Erythroblast (primary cell): Measurements from ENCODE around the gene NKRF.
"Not testable (repeated sequence)": the region's sequence is repeated elsewhere in the genome, so short reads cannot be mapped to it uniquely, and the experiment has no call there.

Experiments used
- DNase-seq, 2 experiments: peaks; one replicate each; lab custom pipeline; 2025; lab: John Stamatoyannopoulos, UW
- GATA1 ChIP-seq: IDR thresholded peaks from 2 replicates; pipeline ENCODE4 v1.6.1; 2011; ENCODE audit warnings: low read depth, mild to moderate bottlenecking, control low read depth, low read length, moderate library complexity
- POLR2A ChIP-seq: IDR thresholded peaks from 2 replicates; pipeline ENCODE4 v1.6.1; 2011; ENCODE audit warnings: mild to moderate bottlenecking, low read length

NKRF gene

DNA sequence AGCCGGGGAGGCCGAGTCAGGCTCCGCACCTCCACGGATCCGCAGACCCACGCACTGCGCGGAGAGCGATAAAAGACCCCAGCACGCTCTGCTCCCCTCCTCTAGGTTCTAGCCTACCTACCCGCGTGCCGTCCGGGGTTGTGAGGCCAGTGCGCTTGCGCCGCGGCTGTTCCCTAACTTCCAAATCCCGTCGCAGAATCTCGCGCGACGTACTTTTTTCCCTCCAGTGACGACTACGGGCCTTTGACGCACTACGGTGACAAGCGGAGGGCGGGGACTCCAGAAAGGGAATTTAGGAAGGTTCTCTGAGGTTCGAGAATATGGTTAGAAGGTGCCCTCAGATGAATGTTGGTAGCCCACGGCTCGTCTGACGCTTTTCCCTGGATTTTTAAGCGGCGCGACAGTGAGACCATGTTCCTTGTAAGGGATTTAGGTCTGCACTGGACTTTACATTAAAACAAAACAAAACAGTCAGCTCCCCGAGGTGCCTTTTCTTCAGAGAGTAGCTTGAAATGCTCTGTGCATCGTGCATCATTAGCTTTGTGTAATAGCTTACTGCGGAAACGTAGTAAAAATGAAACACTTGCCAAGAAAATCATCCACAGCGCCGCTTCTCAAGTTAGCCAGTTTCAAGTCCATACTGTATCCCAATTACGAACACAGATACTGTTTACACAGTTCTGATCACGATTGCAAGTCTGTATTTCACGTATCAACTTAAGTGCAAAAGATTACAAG, at the start of gene NKRF:
Gene NKRF, minus strand, starts transcription at position 145 of the 738 bp plus-strand sequence.
- TF ChIP-seq POLR2A (peak; percentile 93), GATA1 (no peak)

DNA sequence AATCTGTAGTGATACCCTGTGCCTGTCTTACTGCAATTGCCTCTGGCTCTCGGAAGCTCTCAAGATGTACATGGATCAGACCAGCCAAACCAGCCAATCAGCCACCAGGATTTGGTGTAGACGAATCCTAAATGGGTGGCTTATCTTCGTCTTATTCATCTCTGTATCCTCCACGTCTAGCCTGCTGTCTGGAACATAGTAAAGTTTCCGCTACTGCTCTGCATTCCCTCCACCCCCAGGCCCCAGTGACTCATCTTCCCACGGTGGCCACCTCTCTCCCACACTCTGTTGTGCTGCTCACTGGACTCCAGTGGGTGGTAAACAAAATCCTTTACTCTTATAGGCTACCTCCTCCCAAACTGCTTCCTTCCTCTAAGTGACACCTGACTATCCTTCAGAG, 48.9 kb upstream of the NKRF start:
- DNase-seq: no peak
- TF ChIP-seq POLR2A (peak; percentile 19), GATA1 (no peak)

More for the DNA sequence above, at the start of gene NKRF:
- peak; percentile 93 to 95 for DNase-seq

DNA sequence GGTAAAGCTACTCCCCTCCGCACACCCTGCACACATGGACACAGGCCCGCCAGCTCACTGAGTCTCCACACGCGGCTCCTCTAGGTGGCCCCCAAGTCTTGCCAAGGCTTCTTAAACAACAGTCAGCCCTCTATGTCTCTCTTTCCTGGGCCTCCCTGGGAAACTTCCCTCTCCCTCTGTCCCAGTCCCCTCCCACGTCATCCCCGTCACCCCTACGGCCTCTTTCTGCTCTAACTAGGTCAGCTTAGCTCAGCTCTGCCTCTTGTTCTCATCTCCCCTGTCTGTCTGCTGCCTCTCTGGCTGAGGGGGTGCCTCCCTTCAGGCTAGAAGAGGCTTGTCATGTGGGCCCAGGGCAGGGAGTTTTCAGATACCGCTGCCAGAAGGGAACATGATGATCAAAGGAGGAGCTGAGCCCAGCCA, 47.9 kb upstream of the NKRF start:
- TF ChIP-seq POLR2A (no peak), GATA1 (no peak)
- DNase-seq: no peak

DNA sequence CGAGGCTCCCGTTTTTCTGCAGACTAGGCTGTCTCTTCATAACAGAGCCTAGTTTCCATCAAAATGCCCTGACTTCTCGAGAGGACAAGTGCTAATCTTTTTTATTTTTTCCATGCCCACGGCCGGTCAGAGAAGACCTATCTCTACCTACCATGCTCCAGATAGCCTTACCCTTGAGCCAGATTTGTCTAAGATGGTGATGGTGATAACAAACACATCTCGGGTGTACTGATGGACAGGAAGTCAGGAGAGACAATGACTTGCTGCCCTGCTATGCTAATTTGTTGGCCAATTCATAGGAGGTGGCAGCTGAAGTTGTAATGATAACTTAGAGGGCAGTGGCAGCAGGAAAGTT, 42.2 kb upstream of the NKRF start:
- TF ChIP-seq GATA1 (no peak), POLR2A (no peak)
- peak; percentile 2 to 61 for DNase-seq

- no peak for TF ChIP-seq POLR2A
- no peak for TF ChIP-seq GATA1
- DNase-seq: no peak
These were observed 41.6 kb upstream of the NKRF start for GRCh38 chrX:119647552-119648420.

DNA sequence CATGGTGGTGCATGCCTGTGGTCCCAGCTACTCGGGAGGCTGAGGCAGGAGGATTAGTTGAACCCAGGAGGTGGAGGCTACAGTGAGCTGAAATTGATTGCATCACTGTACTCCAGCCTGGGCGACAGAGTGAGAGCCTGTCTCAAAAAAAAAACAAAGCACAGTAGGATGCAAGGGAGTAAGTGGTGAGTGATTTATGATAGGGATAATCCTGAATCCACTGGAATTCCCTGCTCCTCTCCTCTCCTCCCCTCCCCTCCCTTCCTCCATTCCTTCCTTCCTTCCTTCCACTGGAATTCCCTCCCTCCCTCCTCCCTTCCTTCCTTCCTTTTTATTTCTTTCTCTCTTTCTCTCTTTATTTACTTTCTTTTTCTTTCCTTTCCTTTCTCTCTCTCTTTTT, 40.9 kb upstream of the NKRF start:
- DNase-seq: no peak
- no peak for TF ChIP-seq POLR2A
- no peak for TF ChIP-seq GATA1

GRCh38 chrX:119646515-119646914, 40.3 kb upstream of the NKRF start:
- TF ChIP-seq POLR2A: no peak
- DNase-seq: no peak

DNA sequence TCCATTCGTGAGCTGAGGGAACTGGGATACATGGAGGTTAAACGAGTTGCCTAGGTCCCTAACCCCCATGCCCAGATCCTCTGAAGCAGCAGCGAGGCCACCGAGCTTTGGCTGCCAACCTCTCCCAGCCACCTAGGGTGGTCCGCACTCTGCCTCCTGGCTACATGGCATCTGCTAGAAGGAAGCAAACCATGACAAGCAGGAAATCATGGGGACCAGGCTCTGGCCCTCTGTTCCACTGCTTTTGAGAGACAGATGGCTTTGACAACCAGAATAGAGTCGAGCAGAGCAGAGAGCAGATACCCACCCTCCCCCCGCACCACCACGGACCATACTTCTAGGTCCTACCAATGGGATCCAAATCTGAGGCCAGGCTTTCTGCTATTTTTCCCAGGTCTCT, 37.5 kb upstream of the NKRF start:
- DNase-seq: no peak

GRCh38 chrX:119640731-119641170, 34.5 kb upstream of the NKRF start:
- no peak for TF ChIP-seq POLR2A
- TF ChIP-seq GATA1: no peak
- DNase-seq: no peak

More for the DNA sequence above, 37.5 kb upstream of the NKRF start:
- no peak for TF ChIP-seq POLR2A
- TF ChIP-seq GATA1: no peak

- TF ChIP-seq GATA1 (no peak), POLR2A (no peak)
- DNase-seq: no peak
These were observed 32.7 kb upstream of the NKRF start for GRCh38 chrX:119638725-119639471.

DNA sequence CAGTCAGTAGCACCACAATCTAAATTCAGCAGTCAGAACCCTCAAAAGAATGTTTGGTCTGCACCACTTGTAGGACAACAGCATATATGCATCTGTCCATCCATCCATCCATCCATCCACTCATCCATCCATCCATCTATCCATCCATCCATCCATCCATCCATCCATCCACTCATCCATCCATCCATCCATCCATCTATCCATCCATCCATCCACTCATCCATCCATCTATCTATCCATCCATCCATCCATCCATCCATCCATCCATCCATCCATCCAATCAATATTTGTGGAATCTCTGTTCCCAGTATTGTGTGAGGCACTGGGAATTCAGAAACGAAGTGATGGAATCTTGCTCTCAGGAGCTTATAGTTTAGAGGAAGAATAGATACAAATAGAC, 31.2 kb upstream of the NKRF start:
- DNase-seq: not testable (repeated sequence)

DNA sequence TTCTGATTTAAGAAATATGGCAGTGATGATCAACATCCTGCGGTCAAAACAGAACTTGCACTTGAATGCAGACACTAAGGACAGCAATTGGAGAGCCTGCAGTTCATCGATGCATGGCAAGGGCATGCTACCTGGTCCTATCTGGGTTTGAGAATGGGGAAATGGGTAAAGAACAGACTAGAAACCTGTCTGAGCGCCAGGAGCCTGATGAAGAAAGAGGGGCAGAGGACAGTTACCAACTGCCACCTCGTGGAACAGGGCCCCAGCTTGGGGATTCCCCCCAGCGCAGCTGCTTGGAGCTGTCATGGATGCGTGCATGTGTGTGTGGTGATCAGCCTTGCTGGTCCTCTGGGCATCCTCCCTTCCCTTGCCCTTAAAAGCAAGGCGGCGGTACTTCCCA, 30.2 kb upstream of the NKRF start:
- DNase-seq: no peak
- TF ChIP-seq GATA1: no peak
- no peak for TF ChIP-seq POLR2A

DNA sequence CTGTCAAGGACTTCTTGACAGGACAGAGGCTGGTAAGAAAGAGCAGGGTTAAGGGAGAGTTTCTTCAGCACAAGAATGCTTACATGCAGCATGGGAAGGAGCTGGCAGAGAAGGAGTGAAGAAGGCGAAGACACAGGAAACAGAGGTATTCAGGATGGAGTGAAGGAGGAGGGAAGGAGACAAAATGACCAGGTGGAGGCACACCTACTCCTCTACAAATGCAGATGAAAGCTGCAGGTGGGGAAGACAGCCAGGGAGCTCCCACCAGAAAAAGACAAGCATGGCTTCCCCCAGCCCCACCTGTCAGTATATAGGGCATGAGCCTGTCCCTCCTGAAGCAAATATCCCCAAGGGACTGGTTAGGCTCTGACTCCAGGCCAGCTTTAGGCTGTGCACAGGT, 29.6 kb upstream of the NKRF start:
- DNase-seq: no peak
- TF ChIP-seq GATA1 (no peak), POLR2A (no peak)

DNA sequence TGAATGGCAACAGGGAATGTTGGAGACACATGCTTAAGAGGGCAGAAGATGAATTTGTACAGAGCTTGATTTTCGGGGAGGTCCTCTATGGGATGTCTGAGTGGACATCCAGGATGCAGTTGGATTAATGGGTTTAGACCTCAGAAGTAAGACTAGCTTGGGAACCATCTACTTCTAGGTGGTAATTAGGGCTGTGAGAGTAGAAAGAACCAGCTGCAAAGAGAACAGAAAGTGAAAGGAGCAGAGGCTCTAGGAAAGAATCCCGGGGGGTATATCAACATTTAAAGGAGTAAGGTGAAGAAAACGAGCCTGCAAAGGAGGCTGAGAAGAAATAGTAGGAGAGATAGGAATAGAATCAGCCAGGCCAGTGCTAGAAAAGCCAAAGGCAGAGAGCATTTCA, 29.0 kb upstream of the NKRF start:
- no peak for TF ChIP-seq GATA1
- TF ChIP-seq POLR2A: no peak
- no peak for DNase-seq
